ENCODE data around the gene ZNF69.
A peak's percentile ranks its signal among the peaks of the same experiment; 100 is the strongest.
"Not testable (repeated sequence)": the region's sequence is repeated elsewhere in the genome, so short reads cannot be mapped to it uniquely, and the experiment has no call there.

ZNF69 gene

GRCh38 chr19:11887611-11888531 lies at the start of gene ZNF69:
Gene ZNF69, plus strand, starts transcription at chr19:11887782. Its CDS starts 142 bp downstream, at chr19:11887924.
- H3K9me3 ChIP-seq (ENCODE audit: control insufficient read depth, insufficient read depth, low read length) = no peaks in the 10 kb centered on the region
- peak within 1 kb of the TSS; percentile 34 for H3K9ac ChIP-seq (ENCODE audit: low read depth, low read length)
- no peaks in the 10 kb centered on the region; the same call in 1 of the 2 replicates for H3K36me3 ChIP-seq (ENCODE audit: insufficient read depth, low read length)
- no peaks in the 10 kb centered on the region for H3K4me1 ChIP-seq (ENCODE audit: insufficient read depth, low read length)

GRCh38 chr19:11843722-11844121 lies 43.9 kb upstream of the ZNF69 start:
- Histone ChIP-seq H3K9me3 (ENCODE audit: control insufficient read depth, insufficient read depth, low read length) (no peaks in the 10 kb centered on the region), H3K4me1 (ENCODE audit: insufficient read depth, low read length) (no peaks in the 10 kb centered on the region), H3K9ac (ENCODE audit: low read depth, low read length) (no peak overlapping the region), H3K36me3 (ENCODE audit: insufficient read depth, low read length) (no peaks in the 10 kb centered on the region)

- H3K9ac ChIP-seq (ENCODE audit: low read depth, low read length); H3K4me1 ChIP-seq (ENCODE audit: insufficient read depth, low read length); H3K36me3 ChIP-seq (ENCODE audit: insufficient read depth, low read length); H3K9me3 ChIP-seq (ENCODE audit: control insufficient read depth, insufficient read depth, low read length): not testable (repeated sequence)
Observed at GRCh38 chr19:11847615-11848014, 40.0 kb upstream of the ZNF69 start.

GRCh38 chr19:11848200-11848593 lies 39.4 kb upstream of the ZNF69 start:
- H3K4me1 ChIP-seq (ENCODE audit: insufficient read depth, low read length) = no peaks in the 10 kb centered on the region
- no peaks in the 10 kb centered on the region for H3K36me3 ChIP-seq (ENCODE audit: insufficient read depth, low read length)
- no peaks in the 10 kb centered on the region for H3K9me3 ChIP-seq (ENCODE audit: control insufficient read depth, insufficient read depth, low read length)
- no peak overlapping the region for H3K9ac ChIP-seq (ENCODE audit: low read depth, low read length)

- H3K4me1 ChIP-seq (ENCODE audit: insufficient read depth, low read length) = no peaks in the 10 kb centered on the region
- H3K9ac ChIP-seq (ENCODE audit: low read depth, low read length) = no peak within 1 kb of the TSS
- H3K9me3 ChIP-seq (ENCODE audit: control insufficient read depth, insufficient read depth, low read length) = no peaks in the 10 kb centered on the region
- no peaks in the 10 kb centered on the region for H3K36me3 ChIP-seq (ENCODE audit: insufficient read depth, low read length)
Observed at GRCh38 chr19:11848594-11849469, 38.8 kb upstream of the ZNF69 start, which contains the start of gene ZNF439. Gene ZNF439, plus strand, starts transcription at chr19:11848726. Its CDS starts 142 bp downstream, at chr19:11848868.

- H3K36me3 ChIP-seq (ENCODE audit: insufficient read depth, low read length); H3K4me1 ChIP-seq (ENCODE audit: insufficient read depth, low read length); H3K9me3 ChIP-seq (ENCODE audit: control insufficient read depth, insufficient read depth, low read length); H3K9ac ChIP-seq (ENCODE audit: low read depth, low read length): not testable (repeated sequence)
Observed at GRCh38 chr19:11850289-11850688, 37.3 kb upstream of the ZNF69 start.

- H3K9me3 ChIP-seq (ENCODE audit: control insufficient read depth, insufficient read depth, low read length) = no peaks in the 10 kb centered on the region
- H3K36me3 ChIP-seq (ENCODE audit: insufficient read depth, low read length) = no peaks in the 10 kb centered on the region
- H3K4me1 ChIP-seq (ENCODE audit: insufficient read depth, low read length) = no peaks in the 10 kb centered on the region
- H3K9ac ChIP-seq (ENCODE audit: low read depth, low read length) = no peak overlapping the region
Observed at GRCh38 chr19:11853358-11853757, 34.2 kb upstream of the ZNF69 start.

- H3K36me3 ChIP-seq (ENCODE audit: insufficient read depth, low read length) = no peaks in the 10 kb centered on the region
- H3K4me1 ChIP-seq (ENCODE audit: insufficient read depth, low read length) = no peaks in the 10 kb centered on the region
- H3K9me3 ChIP-seq (ENCODE audit: control insufficient read depth, insufficient read depth, low read length) = no peaks in the 10 kb centered on the region
- H3K9ac ChIP-seq (ENCODE audit: low read depth, low read length) = no peak overlapping the region
Observed at GRCh38 chr19:11856596-11857250, 30.9 kb upstream of the ZNF69 start.

GRCh38 chr19:11860721-11861120 lies 26.9 kb upstream of the ZNF69 start:
- no peaks in the 10 kb centered on the region for H3K9me3 ChIP-seq (ENCODE audit: control insufficient read depth, insufficient read depth, low read length)
- no peak overlapping the region for H3K9ac ChIP-seq (ENCODE audit: low read depth, low read length)
- no peaks in the 10 kb centered on the region for H3K36me3 ChIP-seq (ENCODE audit: insufficient read depth, low read length)

GRCh38 chr19:11861301-11861700 lies 26.3 kb upstream of the ZNF69 start:
- Histone ChIP-seq H3K4me1 (ENCODE audit: insufficient read depth, low read length) (no peaks in the 10 kb centered on the region), H3K9ac (ENCODE audit: low read depth, low read length) (no peak overlapping the region), H3K36me3 (ENCODE audit: insufficient read depth, low read length) (no peaks in the 10 kb centered on the region), H3K9me3 (ENCODE audit: control insufficient read depth, insufficient read depth, low read length) (no peaks in the 10 kb centered on the region)

More at GRCh38 chr19:11860721-11861120, 26.9 kb upstream of the ZNF69 start:
- H3K4me1 ChIP-seq (ENCODE audit: insufficient read depth, low read length) = no peaks in the 10 kb centered on the region

- not testable (repeated sequence) for H3K36me3 ChIP-seq (ENCODE audit: insufficient read depth, low read length)
Observed at GRCh38 chr19:11867766-11868165, 19.8 kb upstream of the ZNF69 start.

GRCh38 chr19:11868188-11868587 lies 19.4 kb upstream of the ZNF69 start:
- H3K9me3 ChIP-seq (ENCODE audit: control insufficient read depth, insufficient read depth, low read length) = no peaks in the 10 kb centered on the region; the same call in none of the 2 replicates
- no peaks in the 10 kb centered on the region for H3K4me1 ChIP-seq (ENCODE audit: insufficient read depth, low read length)
- H3K9ac ChIP-seq (ENCODE audit: low read depth, low read length) = no peak overlapping the region
- no peaks in the 10 kb centered on the region for H3K36me3 ChIP-seq (ENCODE audit: insufficient read depth, low read length)

More at GRCh38 chr19:11867766-11868165, 19.8 kb upstream of the ZNF69 start:
- H3K4me1 ChIP-seq (ENCODE audit: insufficient read depth, low read length); H3K9me3 ChIP-seq (ENCODE audit: control insufficient read depth, insufficient read depth, low read length); H3K9ac ChIP-seq (ENCODE audit: low read depth, low read length): not testable (repeated sequence)

- H3K9ac ChIP-seq (ENCODE audit: low read depth, low read length) = no peak overlapping the region
- H3K36me3 ChIP-seq (ENCODE audit: insufficient read depth, low read length) = no peaks in the 10 kb centered on the region
- no peaks in the 10 kb centered on the region for H3K4me1 ChIP-seq (ENCODE audit: insufficient read depth, low read length)
- no peaks in the 10 kb centered on the region; the same call in none of the 2 replicates for H3K9me3 ChIP-seq (ENCODE audit: control insufficient read depth, insufficient read depth, low read length)
Observed at GRCh38 chr19:11872624-11873023, 15.0 kb upstream of the ZNF69 start.

- no peaks in the 10 kb centered on the region for H3K36me3 ChIP-seq (ENCODE audit: insufficient read depth, low read length)
- no peaks in the 10 kb centered on the region; the same call in 1 of the 2 replicates for H3K9me3 ChIP-seq (ENCODE audit: control insufficient read depth, insufficient read depth, low read length)
- H3K9ac ChIP-seq (ENCODE audit: low read depth, low read length) = no peak overlapping the region
- no peaks in the 10 kb centered on the region for H3K4me1 ChIP-seq (ENCODE audit: insufficient read depth, low read length)
Observed at GRCh38 chr19:11873762-11874161, 13.8 kb upstream of the ZNF69 start.
